CD4-positive, alpha-beta memory T cell (primary cell): ENCODE measurements around the gene KLK2. TPM values are rescaled to one million over a fixed set of nuclear protein-coding genes. Genes with fewer than 3 reads are reported as not detected.
A peak's percentile ranks its signal among the peaks of the same experiment; 100 is the strongest.

ENCODE experiments used
- CTCF ChIA-PET: fragments of 350-600 bp; sonication (Branson Sonifier 250); formaldehyde crosslinking; loops from one replicate; lab custom pipeline; 2021; ENCODE audit warnings: inconsistent platforms; ENCODE audit not compliant: partially characterized antibody; lab: Charles Lee
- POLR2A ChIA-PET: fragments of 350-600 bp; sonication (Branson Sonifier 250); formaldehyde crosslinking; loops from one replicate; lab custom pipeline; 2021; ENCODE audit not compliant: partially characterized antibody; lab: Charles Lee
- DNase-seq, 5 donors: peaks; one replicate each; pipeline versions ENCODE4 v3.0.0 to v3.0.0-alpha.2; 2020 to 2022; ENCODE audit warnings: mixed read lengths in 1 of 5
- H3K27ac ChIP-seq: one replicate; pipeline ENCODE4 v1.7.0; 2013; ENCODE audit warnings: low read depth, low read length
- H3K27me3 ChIP-seq: 2 replicates; pipeline ENCODE4 v1.7.0; 2013; ENCODE audit warnings: mild to moderate bottlenecking, low read length, moderate library complexity; ENCODE audit not compliant: insufficient read depth
- H3K36me3 ChIP-seq: 2 replicates; pipeline ENCODE4 v1.7.0; 2013; ENCODE audit warnings: mild to moderate bottlenecking, low read length, moderate library complexity; ENCODE audit not compliant: insufficient read depth
- H3K4me1 ChIP-seq: 2 replicates; pipeline ENCODE4 v1.7.0; 2013; ENCODE audit warnings: mild to moderate bottlenecking, low read length, moderate library complexity; ENCODE audit not compliant: insufficient read depth
- H3K4me3 ChIP-seq, 2 donors: one replicate each; pipeline ENCODE4 v1.7.0; 2013; ENCODE audit warnings: low read length in 2 of 2, mild to moderate bottlenecking in 1 of 2
- H3K9me3 ChIP-seq, 2 donors: one replicate each; pipeline ENCODE4 v1.7.0; 2013; ENCODE audit warnings: low read length in 2 of 2, control low read depth in 1 of 2; ENCODE audit not compliant: control insufficient read depth in 1 of 2
- H3K27ac Mint-ChIP-seq, 7 donors: one replicate each; pipeline ENCODE4 v1.8.0; 2020 to 2021; ENCODE audit warnings: mixed read lengths in 7 of 7, mild to moderate bottlenecking in 6 of 7, inconsistent platforms in 3 of 7, moderate library complexity in 3 of 7
- H3K27me3 Mint-ChIP-seq, 2 donors: one replicate each; pipeline ENCODE4 v1.8.0; 2020 to 2021; ENCODE audit warnings: mixed read lengths in 2 of 2
- H3K36me3 Mint-ChIP-seq, 2 donors: one replicate each; pipeline ENCODE4 v1.8.0; 2020 to 2021; ENCODE audit warnings: mixed read lengths in 2 of 2, inconsistent platforms in 1 of 2, mild to moderate bottlenecking in 1 of 2
- H3K4me1 Mint-ChIP-seq, 4 donors: one replicate each; pipeline ENCODE4 v1.8.0; 2020 to 2021; ENCODE audit warnings: mixed read lengths in 4 of 4, mild to moderate bottlenecking in 1 of 4
- H3K4me3 Mint-ChIP-seq, 8 donors: one replicate each; pipeline ENCODE4 v1.8.0; 2020 to 2021; ENCODE audit warnings: mixed read lengths in 8 of 8, mild to moderate bottlenecking in 7 of 8, moderate library complexity in 6 of 8, inconsistent platforms in 3 of 8
- H3K9me3 Mint-ChIP-seq, 8 donors: one replicate each; pipeline ENCODE4 v1.8.0; 2020 to 2021; ENCODE audit warnings: mixed read lengths in 8 of 8, mild to moderate bottlenecking in 5 of 8, inconsistent platforms in 3 of 8, moderate library complexity in 1 of 8
- intact Hi-C: fragments of 100-400 bp; cut with micrococcal nuclease; formaldehyde crosslinking; loops from one replicate; pipeline ENCODE4 v1.15.1; 2023
- polyA plus RNA-seq, 2 donors: library from polyadenylated mRNA; unstranded; fragments of 300-500 nt; fragmentation: Illumina TruSeq; gene quantifications; one replicate each; pipeline ENCODE4 v1.2.3, GENCODE V29; 2021
- total RNA-seq, 2 experiments: library from RNA; stranded (reverse); gene quantifications; one replicate each; pipeline ENCODE4 v1.2.3, GENCODE V29; 2021

Gene KLK2
- total and polyA plus RNA-seq, 4 experiments from 2014 or later: not detected

- Mint-ChIP-seq H3K4me1 (peaks cover 6 to 16% (median 11%) of the 10 kb centered on the region in 4 donors), H3K27me3 (peaks cover 28 to 37% of the 10 kb centered on the region in 2 donors), H3K9me3 (peaks cover 0 to 16% (median 6%) of the 10 kb centered on the region in 8 donors), H3K27ac (no peak overlapping the region), H3K36me3 (peaks cover 0 to 3% of the 10 kb centered on the region in 2 donors), H3K4me3 (peak overlapping the region in 1 of 8 donors; percentile 43)
- H3K27me3 ChIP-seq: peaks cover 4% of the 10 kb centered on the region
- no peaks in the 10 kb centered on the region for H3K36me3 ChIP-seq
- intact Hi-C loops: no loop called here
- no peak for DNase-seq
- H3K9me3 ChIP-seq: no peaks in the 10 kb centered on the region
- peaks cover 15% of the 10 kb centered on the region for H3K4me1 ChIP-seq
- no peak overlapping the region for H3K27ac ChIP-seq
- CTCF ChIA-PET: no interaction called here
- H3K4me3 ChIP-seq: no peak overlapping the region
- POLR2A ChIA-PET: no interaction called here
Measured at GRCh38 chr19:50838239-50838638, 35.0 kb upstream of the KLK2 start.

GRCh38 chr19:50839712-50840655 is 33.3 kb upstream of the KLK2 start:
- H3K27me3 ChIP-seq: no peaks in the 10 kb centered on the region
- H3K9me3 ChIP-seq: no peaks in the 10 kb centered on the region
- Mint-ChIP-seq H3K4me3 (no peak overlapping the region), H3K4me1 (peaks cover 6 to 16% (median 10%) of the 10 kb centered on the region in 4 donors), H3K27ac (no peak overlapping the region), H3K36me3 (peaks cover 3 to 8% of the 10 kb centered on the region in 2 donors), H3K27me3 (peaks cover 28 to 33% of the 10 kb centered on the region in 2 donors), H3K9me3 (peaks cover 0 to 30% (median 20%) of the 10 kb centered on the region in 8 donors)
- no peaks in the 10 kb centered on the region for H3K36me3 ChIP-seq
- no peak overlapping the region for H3K4me3 ChIP-seq
- intact Hi-C loops: no loop called here
- H3K4me1 ChIP-seq: peaks cover 13% of the 10 kb centered on the region
- POLR2A ChIA-PET: no interaction called here
- CTCF ChIA-PET: no interaction called here
- H3K27ac ChIP-seq: no peak overlapping the region
- no peak for DNase-seq

GRCh38 chr19:50842130-50842529 is 31.1 kb upstream of the KLK2 start:
- peaks cover 0 to 36% (median 21%) of the 10 kb centered on the region in 8 donors for H3K9me3 Mint-ChIP-seq
- H3K27ac Mint-ChIP-seq: no peak overlapping the region
- H3K4me3 Mint-ChIP-seq: no peak overlapping the region
- H3K36me3 Mint-ChIP-seq: peaks cover 3 to 8% of the 10 kb centered on the region in 2 donors
- intact Hi-C loops: no loop called here
- peaks cover 0 to 4% (median under 1%) of the 10 kb centered on the region in 4 donors for H3K4me1 Mint-ChIP-seq
- ChIA-PET POLR2A (no interaction called here), CTCF (no interaction called here)
- no peak overlapping the region for H3K4me3 ChIP-seq
- H3K27me3 ChIP-seq: no peaks in the 10 kb centered on the region
- DNase-seq: no peak
- no peak overlapping the region for H3K27ac ChIP-seq
- H3K4me1 ChIP-seq: no peaks in the 10 kb centered on the region
- peaks cover 18 to 23% of the 10 kb centered on the region in 2 donors for H3K27me3 Mint-ChIP-seq
- no peaks in the 10 kb centered on the region for H3K9me3 ChIP-seq
- no peaks in the 10 kb centered on the region for H3K36me3 ChIP-seq

GRCh38 chr19:50843205-50843604 is 30.0 kb upstream of the KLK2 start:
- H3K4me1 ChIP-seq: no peaks in the 10 kb centered on the region
- intact Hi-C loops: no loop called here
- Mint-ChIP-seq H3K27ac (no peak overlapping the region), H3K36me3 (peaks cover 0 to 8% of the 10 kb centered on the region in 2 donors), H3K9me3 (peaks cover 0 to 36% (median 22%) of the 10 kb centered on the region in 8 donors), H3K27me3 (peaks cover 13 to 18% of the 10 kb centered on the region in 2 donors), H3K4me3 (no peak overlapping the region), H3K4me1 (no peaks in the 10 kb centered on the region)
- no peak for DNase-seq
- H3K9me3 ChIP-seq: no peaks in the 10 kb centered on the region
- H3K27me3 ChIP-seq: no peaks in the 10 kb centered on the region
- ChIA-PET CTCF (no interaction called here), POLR2A (no interaction called here)
- no peak overlapping the region for H3K27ac ChIP-seq
- H3K4me3 ChIP-seq: no peak overlapping the region
- no peaks in the 10 kb centered on the region for H3K36me3 ChIP-seq

- no peaks in the 10 kb centered on the region for H3K27me3 ChIP-seq
Measured at GRCh38 chr19:50843701-50844221, 29.5 kb upstream of the KLK2 start.

GRCh38 chr19:50844296-50844935 is 28.8 kb upstream of the KLK2 start:
- Mint-ChIP-seq H3K27me3 (peaks cover 17 to 22% of the 10 kb centered on the region in 2 donors), H3K36me3 (peaks cover 0 to 8% of the 10 kb centered on the region in 2 donors), H3K4me1 (no peaks in the 10 kb centered on the region), H3K27ac (no peak overlapping the region), H3K4me3 (no peak overlapping the region), H3K9me3 (peaks cover 0 to 36% (median 22%) of the 10 kb centered on the region in 8 donors)
- H3K27me3 ChIP-seq: no peaks in the 10 kb centered on the region
- no peak for DNase-seq
- H3K9me3 ChIP-seq: no peaks in the 10 kb centered on the region
- H3K36me3 ChIP-seq: no peaks in the 10 kb centered on the region
- no peaks in the 10 kb centered on the region for H3K4me1 ChIP-seq
- POLR2A ChIA-PET: no interaction called here
- no peak overlapping the region for H3K27ac ChIP-seq
- intact Hi-C loops: no loop called here
- CTCF ChIA-PET: no interaction called here
- no peak overlapping the region for H3K4me3 ChIP-seq

More at GRCh38 chr19:50843701-50844221, 29.5 kb upstream of the KLK2 start:
- DNase-seq: no peak
- Histone ChIP-seq H3K9me3 (no peaks in the 10 kb centered on the region), H3K4me3 (no peak overlapping the region), H3K4me1 (no peaks in the 10 kb centered on the region), H3K36me3 (no peaks in the 10 kb centered on the region), H3K27ac (no peak overlapping the region)
- intact Hi-C loops: no loop called here
- H3K9me3 Mint-ChIP-seq: peaks cover 0 to 36% (median 22%) of the 10 kb centered on the region in 8 donors
- CTCF ChIA-PET: no interaction called here
- no peak overlapping the region for H3K4me3 Mint-ChIP-seq
- POLR2A ChIA-PET: no interaction called here
- H3K27me3 Mint-ChIP-seq: peaks cover 16 to 21% of the 10 kb centered on the region in 2 donors
- H3K36me3 Mint-ChIP-seq: peaks cover 0 to 8% of the 10 kb centered on the region in 2 donors
- no peaks in the 10 kb centered on the region for H3K4me1 Mint-ChIP-seq
- H3K27ac Mint-ChIP-seq: no peak overlapping the region

GRCh38 chr19:50850738-50851137 is 22.5 kb upstream of the KLK2 start:
- no peaks in the 10 kb centered on the region for H3K36me3 Mint-ChIP-seq
- H3K27ac Mint-ChIP-seq: no peak overlapping the region
- H3K4me1 ChIP-seq: no peaks in the 10 kb centered on the region
- peaks cover 34 to 46% of the 10 kb centered on the region in 2 donors for H3K27me3 Mint-ChIP-seq
- H3K4me3 ChIP-seq: no peak overlapping the region
- no peak overlapping the region for H3K4me3 Mint-ChIP-seq
- no peak for DNase-seq
- intact Hi-C loops: no loop called here
- no peaks in the 10 kb centered on the region for H3K27me3 ChIP-seq
- ChIA-PET CTCF (no interaction called here), POLR2A (no interaction called here)
- peaks cover 0 to 2% (median 0%) of the 10 kb centered on the region in 8 donors for H3K9me3 Mint-ChIP-seq
- H3K4me1 Mint-ChIP-seq: no peaks in the 10 kb centered on the region
- no peaks in the 10 kb centered on the region for H3K9me3 ChIP-seq
- no peak overlapping the region for H3K27ac ChIP-seq
- no peaks in the 10 kb centered on the region for H3K36me3 ChIP-seq
